Prostate gland (tissue), 2 donors: Measurements from ENCODE around the gene UAP1L1. TPM values are rescaled to one million over a fixed set of nuclear protein-coding genes. Genes with fewer than 3 reads are reported as not detected.
"Not testable (repeated sequence)": the region's sequence is repeated elsewhere in the genome, so short reads cannot be mapped to it uniquely, and the experiment has no call there.

Experiments
- DNase-seq: peaks from one replicate; pipeline ENCODE4 v3.0.0-alpha.2; 2019; ENCODE audit warnings: low spot score
- H3K27ac ChIP-seq, 2 donors: fragments of 200-600 bp; sonication (generic); 2 replicates each; pipeline ENCODE4 v1.5.1; 2017 to 2019
- H3K27me3 ChIP-seq: fragments of 200-600 bp; sonication (generic); replicated peaks from 2 replicates; pipeline ENCODE4 v1.5.1; 2019; ENCODE audit not compliant: insufficient read depth
- H3K36me3 ChIP-seq, 2 donors: fragments of 200-600 bp; sonication (generic); 1 replicate in 1 of 2; 2 replicates in 1 of 2; pipeline versions ENCODE4 v1.5.1 to v1.8.1; 2017 to 2019
- H3K4me1 ChIP-seq: fragments of 200-600 bp; sonication (generic); replicated peaks from 2 replicates; pipeline ENCODE4 v1.5.1; 2019
- H3K4me3 ChIP-seq, 2 donors: fragments of 200-600 bp; sonication (generic); 2 replicates each; pipeline ENCODE4 v1.5.1; 2017 to 2019
- H3K9me3 ChIP-seq: fragments of 200-600 bp; sonication (generic); 2 replicates; pipeline ENCODE4 v1.5.1; 2017
- POLR2A ChIP-seq: fragments of 450-650 bp; IDR thresholded peaks from one replicate; pipeline ENCODE4 v1.6.1; 2016; ENCODE audit warnings: antibody characterized with exemption, mild to moderate bottlenecking
- POLR2AphosphoS5 ChIP-seq: sonication (generic); formaldehyde crosslinking; IDR thresholded peaks from one replicate; pipeline ENCODE4 v1.6.1; 2017; ENCODE audit warnings: antibody characterized with exemption
- WGBS: methylation state at CpG from one replicate; pipeline ENCODE4 v1.1.5; 2018; 5-methylcytosine and 5-hydroxymethylcytosine counted together
- intact Hi-C: fragments of 100-400 bp; cut with DNase I; formaldehyde crosslinking; loops from one replicate; pipeline ENCODE4 v1.14.2; 2022
- total RNA-seq, 2 donors: library from RNA; depleted of rRNA; stranded (reverse); fragments of >200 nt; gene quantifications; one replicate each; pipeline ENCODE4 v1.1.0, GENCODE V29; 2016
- TF ChIP-seq, protein P1 (sequence below), 4 experiments: fragments of 200-600 bp in 2 of 4; fragments of 450-650 bp in 2 of 4; sonication (generic) in 2 of 4; IDR thresholded peaks; 1 replicate in 3 of 4; 2 replicates in 1 of 4; pipeline ENCODE4 v1.5.1; 2016 to 2019; ENCODE audit warnings: antibody characterized with exemption in 4 of 4, mild to moderate bottlenecking in 2 of 4, moderate library complexity in 2 of 4

Gene UAP1L1
- total RNA-seq, 2 donors from 2014 or later: 8.2 to 19.9 TPM

- no peak overlapping the region for H3K4me3 ChIP-seq
- no peaks in the 10 kb centered on the region for H3K27me3 ChIP-seq
- 86% methylated on average over 55 of the region's 65 CpGs for WGBS
- intact Hi-C loops: loop anchor here (5.0 kb wide), 1 partner anchor 79 kb away; the partner anchor contains the start of gene LCN12
- peaks cover 36% of the 10 kb centered on the region for H3K4me1 ChIP-seq
- DNase-seq: no peak
- no peaks in the 10 kb centered on the region for H3K9me3 ChIP-seq
- H3K36me3 ChIP-seq: no peaks in the 10 kb centered on the region
- TF ChIP-seq POLR2A (no peak), POLR2AphosphoS5 (no peak)
- TF ChIP-seq, protein P1, sequence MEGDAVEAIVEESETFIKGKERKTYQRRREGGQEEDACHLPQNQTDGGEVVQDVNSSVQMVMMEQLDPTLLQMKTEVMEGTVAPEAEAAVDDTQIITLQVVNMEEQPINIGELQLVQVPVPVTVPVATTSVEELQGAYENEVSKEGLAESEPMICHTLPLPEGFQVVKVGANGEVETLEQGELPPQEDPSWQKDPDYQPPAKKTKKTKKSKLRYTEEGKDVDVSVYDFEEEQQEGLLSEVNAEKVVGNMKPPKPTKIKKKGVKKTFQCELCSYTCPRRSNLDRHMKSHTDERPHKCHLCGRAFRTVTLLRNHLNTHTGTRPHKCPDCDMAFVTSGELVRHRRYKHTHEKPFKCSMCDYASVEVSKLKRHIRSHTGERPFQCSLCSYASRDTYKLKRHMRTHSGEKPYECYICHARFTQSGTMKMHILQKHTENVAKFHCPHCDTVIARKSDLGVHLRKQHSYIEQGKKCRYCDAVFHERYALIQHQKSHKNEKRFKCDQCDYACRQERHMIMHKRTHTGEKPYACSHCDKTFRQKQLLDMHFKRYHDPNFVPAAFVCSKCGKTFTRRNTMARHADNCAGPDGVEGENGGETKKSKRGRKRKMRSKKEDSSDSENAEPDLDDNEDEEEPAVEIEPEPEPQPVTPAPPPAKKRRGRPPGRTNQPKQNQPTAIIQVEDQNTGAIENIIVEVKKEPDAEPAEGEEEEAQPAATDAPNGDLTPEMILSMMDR (IDR thresholded peaks at IDR 0.05): no peak
- H3K27ac ChIP-seq: no peak overlapping the region
Measured at GRCh38 chr9:137030538-137031527, 46.5 kb upstream of the UAP1L1 start.

GRCh38 chr9:137031904-137032640 is 45.2 kb upstream of the UAP1L1 start, which contains the start of gene FUT7:
Gene FUT7 (minus strand): TSS chr9:137032088. CDS start chr9:137031991, 97 bp downstream.
- no peaks in the 10 kb centered on the region for H3K27me3 ChIP-seq
- WGBS: 63% methylated on average over 16 of the region's 16 CpGs
- no peak within 1 kb of the TSS for H3K4me3 ChIP-seq
- H3K9me3 ChIP-seq: no peaks in the 10 kb centered on the region
- TF ChIP-seq POLR2AphosphoS5 (no peak), POLR2A (no peak)
- TF ChIP-seq, protein P1 (IDR thresholded peaks at IDR 0.05): no peak
- H3K4me1 ChIP-seq: peaks cover 23% of the 10 kb centered on the region
- no peak for DNase-seq
- H3K27ac ChIP-seq: no peak within 1 kb of the TSS
- no peaks in the 10 kb centered on the region for H3K36me3 ChIP-seq
- intact Hi-C loops: loop anchor here (5.0 kb wide), 1 partner anchor 80 kb away; the partner anchor contains the start of gene LCN12

- Histone ChIP-seq H3K4me3 (no peak overlapping the region), H3K9me3 (no peaks in the 10 kb centered on the region), H3K27me3 (no peaks in the 10 kb centered on the region), H3K36me3 (no peaks in the 10 kb centered on the region), H3K4me1 (peaks cover 18% of the 10 kb centered on the region), H3K27ac (no peak overlapping the region)
- TF ChIP-seq POLR2A (no peak), POLR2AphosphoS5 (no peak)
- TF ChIP-seq, protein P1 (IDR thresholded peaks at IDR 0.05): no peak
- 81% methylated on average over 10 of the region's 10 CpGs for WGBS
- no peak for DNase-seq
- intact Hi-C loops: loop anchor here (5.0 kb wide), 1 partner anchor 81 kb away; the partner anchor contains the start of gene LCN12
Measured at GRCh38 chr9:137032858-137033257, 44.5 kb upstream of the UAP1L1 start.

- peaks cover 16% of the 10 kb centered on the region for H3K4me1 ChIP-seq
- not testable (repeated sequence) for H3K27me3 ChIP-seq, H3K27ac ChIP-seq, H3K36me3 ChIP-seq, H3K9me3 ChIP-seq, H3K4me3 ChIP-seq, DNase-seq
- WGBS: 97% methylated on average over 5 of the region's 5 CpGs
- intact Hi-C loops: loop anchor here (5.0 kb wide), 1 partner anchor 81 kb away; the partner anchor contains the start of gene LCN12
Measured at GRCh38 chr9:137033481-137033880, 43.8 kb upstream of the UAP1L1 start.
